Effector CD4-positive, alpha-beta T cell (primary cell): ENCODE data around the gene MARK2.

Experiments
- DNase-seq: peaks from one replicate; pipeline ENCODE4 v3.0.0-alpha.2; 2020

The MARK2 gene

GRCh38 chr11:63831326-63831725 is 7.6 kb upstream of the MARK2 start:
- DNase-seq = no peak

- no peak for DNase-seq
Measured at GRCh38 chr11:63832336-63832735, 6.6 kb upstream of the MARK2 start.

- no peak for DNase-seq
Measured at GRCh38 chr11:63833048-63833447, 5.9 kb upstream of the MARK2 start.

GRCh38 chr11:63834535-63835157 is 4.3 kb upstream of the MARK2 start:
- DNase-seq = no peak

- DNase-seq = no peak
Measured at GRCh38 chr11:63835158-63835545, 3.8 kb upstream of the MARK2 start.

- DNase-seq = peak; percentile 76
Measured at GRCh38 chr11:63837027-63837688, 1.8 kb upstream of the MARK2 start.

GRCh38 chr11:63837739-63838138 is 1.2 kb upstream of the MARK2 start:
- DNase-seq = no peak

- peak; percentile 13 for DNase-seq
Measured at GRCh38 chr11:63838150-63838677, 696 bp upstream of the MARK2 start.

GRCh38 chr11:63839508-63840355 is 822 bp downstream of the MARK2 start:
- DNase-seq = peak; percentile 21

GRCh38 chr11:63840356-63841060 is 1.6 kb downstream of the MARK2 start:
- no peak for DNase-seq

- DNase-seq = no peak
Measured at GRCh38 chr11:63841554-63841953, 2.6 kb downstream of the MARK2 start.

GRCh38 chr11:63843041-63843440 is 4.1 kb downstream of the MARK2 start:
- DNase-seq = no peak

GRCh38 chr11:63844836-63845235 is 5.9 kb downstream of the MARK2 start:
- DNase-seq = no peak

- no peak for DNase-seq
Measured at GRCh38 chr11:63845303-63845702, 6.4 kb downstream of the MARK2 start.

- DNase-seq = no peak
Measured at GRCh38 chr11:63845911-63846310, 7.0 kb downstream of the MARK2 start.

- no peak for DNase-seq
Measured at GRCh38 chr11:63846897-63847296, 8.0 kb downstream of the MARK2 start.

GRCh38 chr11:63847363-63847762 is 8.5 kb downstream of the MARK2 start:
- no peak for DNase-seq

- no peak for DNase-seq
Measured at GRCh38 chr11:63849691-63850090, 10.8 kb downstream of the MARK2 start.

GRCh38 chr11:63850920-63851319 is 12.0 kb downstream of the MARK2 start:
- DNase-seq = no peak

GRCh38 chr11:63851364-63851763 is 12.5 kb downstream of the MARK2 start:
- DNase-seq = no peak

- no peak for DNase-seq
Measured at GRCh38 chr11:63853476-63853875, 14.6 kb downstream of the MARK2 start.

GRCh38 chr11:63854696-63855095 is 15.8 kb downstream of the MARK2 start:
- no peak for DNase-seq

GRCh38 chr11:63855975-63856374 is 17.1 kb downstream of the MARK2 start:
- DNase-seq = no peak
